Heart right ventricle (tissue), 16 donors: ENCODE results near the gene TBC1D8. TPM values are rescaled to one million over a fixed set of nuclear protein-coding genes. Genes with fewer than 3 reads are reported as not detected.
"Not testable (repeated sequence)": the region's sequence is repeated elsewhere in the genome, so short reads cannot be mapped to it uniquely, and the experiment has no call there.

Source experiments
- ATAC-seq, 8 donors: fragments of 200-7000 bp; cut with Tn5 transposase; one replicate each; pipeline ENCODE4 v1.9.1; 2020; ENCODE audit warnings: mild to moderate bottlenecking in 8 of 8, moderate library complexity in 8 of 8, moderate number of reproducible peaks in 1 of 8
- DNase-seq, 2 donors: peaks; one replicate each; pipeline ENCODE4 v3.0.0-alpha.2; 2020
- H3K27ac ChIP-seq, 10 donors: fragments of 200-600 bp; sonication (generic) in 2 of 10; one replicate each; pipeline versions ENCODE4 v1.5.0 to v1.8.0; 2020 to 2022; ENCODE audit warnings: mild to moderate bottlenecking in 3 of 10
- H3K27me3 ChIP-seq, 7 donors: fragments of 200-600 bp; one replicate each; pipeline ENCODE4 v1.8.0; 2021 to 2022; ENCODE audit warnings: mild to moderate bottlenecking in 2 of 7
- H3K36me3 ChIP-seq, 9 donors: fragments of 200-600 bp; sonication (generic) in 1 of 9; one replicate each; pipeline versions ENCODE4 v1.5.0 to v1.8.0; 2020 to 2022; ENCODE audit warnings: mild to moderate bottlenecking in 2 of 9
- H3K4me1 ChIP-seq, 9 donors: fragments of 200-600 bp; sonication (generic) in 1 of 9; one replicate each; pipeline versions ENCODE4 v1.5.0 to v1.8.0; 2020 to 2022; ENCODE audit warnings: mild to moderate bottlenecking in 4 of 9
- H3K4me3 ChIP-seq, 10 donors: fragments of 200-600 bp; sonication (generic) in 2 of 10; one replicate each; pipeline versions ENCODE4 v1.5.0 to v1.8.0; 2020 to 2022; ENCODE audit warnings: mild to moderate bottlenecking in 7 of 10, moderate library complexity in 2 of 10
- H3K9me3 ChIP-seq, 11 donors: fragments of 200-600 bp in 10 of 11; sonication (generic) in 2 of 11; one replicate each; pipeline versions ENCODE4 v1.5.0 to v1.8.0; 2013 to 2022; ENCODE audit warnings: mild to moderate bottlenecking in 2 of 11, control low read depth in 1 of 11, moderate library complexity in 1 of 11
- CTCF ChIP-seq, 9 donors: fragments of 200-600 bp; sonication (generic) in 2 of 9; IDR thresholded peaks; one replicate each; pipeline versions ENCODE4 v1.5.0 to v1.8.0; 2021 to 2022; ENCODE audit warnings: antibody characterized with exemption in 9 of 9, mild to moderate bottlenecking in 5 of 9, moderate library complexity in 1 of 9
- WGBS, 2 donors: extraction: QIAGEN DNeasy Blood & Tissue Kit; methylation state at CpG; one replicate each; pipeline ENCODE4 v1.1.7; 2013; ENCODE audit warnings: inconsistent platforms in 1 of 2; 5-methylcytosine and 5-hydroxymethylcytosine counted together
- intact Hi-C, 10 donors: fragments of 100-400 bp; cut with DNase I; formaldehyde crosslinking; loops; one replicate each; pipeline versions ENCODE4 v1.11.1 to v1.14.2; 2022
- polyA plus RNA-seq, 2 donors: library from polyadenylated mRNA; stranded (reverse); fragments of 200-250 nt; gene quantifications; one replicate each; pipeline ENCODE4 v1.2.3, GENCODE V29; 2013
- total RNA-seq, 10 donors: library from RNA; stranded (reverse); fragmentation: NEBNext Ultra II Directional in 3 of 10; extraction: Animal tissue kit (Norgen Biotek cat#: 25700) in 3 of 10; gene quantifications; one replicate each; pipeline versions ENCODE4 v1.2.1 to v1.2.4, GENCODE V29; 2021 to 2023
- donor health status: Arrhythmogenic right ventricular cardiomyopathy.
- donor health status: ischemic (EF 13 %, LVEDD 7.1; RV severe dilation, severe dysfunction).
- donor health status: healthy with polysubstance abuse.
- donor health status: DM: no; HTN: yes; CAD: no.
- donor health status: DM: no; HTN: no; CAD: no.
- donor health status: ischemic (EF 25% LVEDD 6.9; RV normal size, moderate dysfunction).
- donor health status: ischemic (EF 25% LVEDD 5.7; RV mildly dilated, moderate dysfunction).
- donor health status: healthy.
- donor health status: DM: yes; HTN: yes; CAD: no.
- donor health status: Ischemic cardiomyopathy.
- donor health status: ischemic (EF 35%, LVEDD 5.7; RV mildly dilated, moderate dysfunction).
- donor health status: nonischemic (EF 11% LVEDD 7.7; RV severe dilation, severe dysfunction).
- donor health status: DM: yes; HTN: yes; CAD: no.
- donor health status: PGD.
- donor health status: ischemic (EF 29% LVEDD 5.4; RV normal size, mild dysfunction).
- donor health status: nonischemic (EF 23%, LVEDD 6.1; RV moderate dilation, normal function).

Gene TBC1D8
- total and polyA plus RNA-seq, 12 donors: 24.0 to 69.5 (median 55.5) TPM

- Histone ChIP-seq H3K9me3 (peaks cover 0 to 24% (median 0%) of the 10 kb centered on the region in 11 donors), H3K27ac (no peak overlapping the region), H3K36me3 (no peaks in the 10 kb centered on the region), H3K4me3 (no peak overlapping the region), H3K27me3 (no peaks in the 10 kb centered on the region), H3K4me1 (peaks cover 0 to 17% (median 0%) of the 10 kb centered on the region in 9 donors)
- no peak for TF ChIP-seq CTCF (IDR thresholded peaks at IDR 0.05)
- DNase-seq (no peak), ATAC-seq (no peak)
- intact Hi-C loops: no loop called here
- WGBS, 2 donors: 90 to 100% methylated on average over 1 of the region's 1 CpG
Observed at GRCh38 chr2:101168706-101169105, 17.5 kb upstream of the TBC1D8 start.

- ATAC-seq, DNase-seq, H3K27ac ChIP-seq, H3K27me3 ChIP-seq, H3K4me3 ChIP-seq, H3K36me3 ChIP-seq, intact Hi-C loops, H3K4me1 ChIP-seq: not testable (repeated sequence)
- peaks cover 0 to 15% (median 0%) of the 10 kb centered on the region in 11 donors for H3K9me3 ChIP-seq
- 83 to 84% methylated on average over 2 of the region's 2 CpGs for WGBS, 2 donors
Observed at GRCh38 chr2:101167532-101167931, 16.4 kb upstream of the TBC1D8 start.

GRCh38 chr2:101164021-101164420 is 12.8 kb upstream of the TBC1D8 start:
- no peak for ATAC-seq
- 86 to 95% methylated on average over 2 of the region's 2 CpGs for WGBS, 2 donors
- Histone ChIP-seq H3K27ac (no peak overlapping the region), H3K9me3 (peaks cover 0 to 15% (median 0%) of the 10 kb centered on the region in 11 donors), H3K36me3 (no peaks in the 10 kb centered on the region), H3K4me1 (peaks cover 0 to 10% (median 0%) of the 10 kb centered on the region in 9 donors), H3K4me3 (no peak overlapping the region), H3K27me3 (no peaks in the 10 kb centered on the region)
- no peak for TF ChIP-seq CTCF (IDR thresholded peaks at IDR 0.05)
- DNase-seq: no peak
- intact Hi-C loops: no loop called here

GRCh38 chr2:101162561-101163330 is 11.6 kb upstream of the TBC1D8 start:
- no peak for DNase-seq
- WGBS, 2 donors: 73 to 74% methylated on average over 9 of the region's 9 CpGs

More at GRCh38 chr2:101162561-101163330, 11.6 kb upstream of the TBC1D8 start:
- Histone ChIP-seq H3K4me1 (peaks cover 0 to 6% (median 0%) of the 10 kb centered on the region in 9 donors), H3K4me3 (no peak overlapping the region), H3K9me3 (peaks cover 0 to 8% (median 0%) of the 10 kb centered on the region in 11 donors), H3K27me3 (no peaks in the 10 kb centered on the region), H3K36me3 (no peaks in the 10 kb centered on the region), H3K27ac (no peak overlapping the region)
- TF ChIP-seq CTCF (IDR thresholded peaks at IDR 0.05): no peak
- intact Hi-C loops: no loop called here
- ATAC-seq: no peak
